ENCODE measurements around the gene HEPH. TPM values are rescaled to one million over a fixed set of nuclear protein-coding genes. Genes with fewer than 3 reads are reported as not detected.

Gene HEPH
- total RNA-seq, 4 donors from 2014 or later: 0.29 to 1.2 (median 0.80) TPM; not detected in 1

- in situ Hi-C loops (cut with MboI; ENCODE audit: low sequenced_read_pairs in 4 of 4) (loop anchor here in 1 of 4 donors (25.0 kb wide), 1 partner anchor 105 kb away; no protein-coding TSS in a partner anchor), intact Hi-C loops (cut with DNase I; ENCODE audit: low total_unique reads) (no loop called here)
- no peak overlapping the region for H3K4me3 ChIP-seq
- no peaks in the 10 kb centered on the region for H3K27me3 ChIP-seq
- H3K27ac ChIP-seq: no peak overlapping the region
- H3K36me3 ChIP-seq: no peaks in the 10 kb centered on the region
- H3K4me1 ChIP-seq: no peaks in the 10 kb centered on the region
- H3K9me3 ChIP-seq: no peaks in the 10 kb centered on the region
- DNase-seq: no peak
- TF ChIP-seq, protein P1, sequence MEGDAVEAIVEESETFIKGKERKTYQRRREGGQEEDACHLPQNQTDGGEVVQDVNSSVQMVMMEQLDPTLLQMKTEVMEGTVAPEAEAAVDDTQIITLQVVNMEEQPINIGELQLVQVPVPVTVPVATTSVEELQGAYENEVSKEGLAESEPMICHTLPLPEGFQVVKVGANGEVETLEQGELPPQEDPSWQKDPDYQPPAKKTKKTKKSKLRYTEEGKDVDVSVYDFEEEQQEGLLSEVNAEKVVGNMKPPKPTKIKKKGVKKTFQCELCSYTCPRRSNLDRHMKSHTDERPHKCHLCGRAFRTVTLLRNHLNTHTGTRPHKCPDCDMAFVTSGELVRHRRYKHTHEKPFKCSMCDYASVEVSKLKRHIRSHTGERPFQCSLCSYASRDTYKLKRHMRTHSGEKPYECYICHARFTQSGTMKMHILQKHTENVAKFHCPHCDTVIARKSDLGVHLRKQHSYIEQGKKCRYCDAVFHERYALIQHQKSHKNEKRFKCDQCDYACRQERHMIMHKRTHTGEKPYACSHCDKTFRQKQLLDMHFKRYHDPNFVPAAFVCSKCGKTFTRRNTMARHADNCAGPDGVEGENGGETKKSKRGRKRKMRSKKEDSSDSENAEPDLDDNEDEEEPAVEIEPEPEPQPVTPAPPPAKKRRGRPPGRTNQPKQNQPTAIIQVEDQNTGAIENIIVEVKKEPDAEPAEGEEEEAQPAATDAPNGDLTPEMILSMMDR (IDR thresholded peaks at IDR 0.05 in 4 of 5, conservative IDR thresholded peaks at IDR 0.05 in 1 of 5): no peak
- ATAC-seq: no peak
Measured at GRCh38 chrX:66167431-66167830, 3.4 kb downstream of the HEPH start.

DNA sequence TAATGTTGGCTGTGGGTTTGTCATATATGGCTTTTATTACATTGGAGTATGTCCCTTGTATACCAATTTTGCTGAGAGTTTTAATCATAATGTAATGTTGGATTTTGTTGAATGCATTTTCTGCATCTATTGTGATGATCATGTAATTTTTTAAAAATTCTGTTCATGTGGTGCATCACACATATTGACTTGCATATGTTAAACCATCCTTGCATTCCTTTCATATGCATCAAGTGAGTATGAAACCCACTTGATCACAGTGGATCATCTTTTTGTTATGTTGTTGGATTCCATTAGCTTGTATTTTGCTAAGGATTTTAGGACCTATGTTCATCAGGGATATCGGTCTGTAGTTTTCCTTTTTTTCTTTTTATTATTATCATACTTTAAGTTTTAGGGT lies 12.1 kb downstream of the HEPH start:
- no peak overlapping the region for H3K27ac ChIP-seq
- H3K27me3 ChIP-seq: no peaks in the 10 kb centered on the region
- no peaks in the 10 kb centered on the region for H3K36me3 ChIP-seq
- H3K4me1 ChIP-seq: no peaks in the 10 kb centered on the region
- no peak for TF ChIP-seq POLR2A (IDR thresholded peaks at IDR 0.05)
- TF ChIP-seq, protein P1 (IDR thresholded peaks at IDR 0.05 in 4 of 5, conservative IDR thresholded peaks at IDR 0.05 in 1 of 5): no peak
- no peak overlapping the region for H3K4me3 ChIP-seq
- DNase-seq (no peak), ATAC-seq (no peak)
- in situ Hi-C loops (cut with MboI; ENCODE audit: low sequenced_read_pairs in 4 of 4): no loop called here
- H3K9me3 ChIP-seq: no peaks in the 10 kb centered on the region
- intact Hi-C loops (cut with DNase I; ENCODE audit: low total_unique reads): no loop called here

GRCh38 chrX:66191563-66191962 lies 27.5 kb downstream of the HEPH start:
- no peaks in the 10 kb centered on the region for H3K9me3 ChIP-seq
- TF ChIP-seq, protein P1 (IDR thresholded peaks at IDR 0.05 in 4 of 5, conservative IDR thresholded peaks at IDR 0.05 in 1 of 5): no peak
- no peak for TF ChIP-seq POLR2A (IDR thresholded peaks at IDR 0.05)
- peaks cover 0 to 4% (median 0%) of the 10 kb centered on the region in 3 donors for H3K27me3 ChIP-seq
- no peak overlapping the region for H3K27ac ChIP-seq
- DNase-seq: no peak
- in situ Hi-C loops (cut with MboI; ENCODE audit: low sequenced_read_pairs in 4 of 4) (no loop called here), intact Hi-C loops (cut with DNase I; ENCODE audit: low total_unique reads) (no loop called here)
- no peak for ATAC-seq
- no peak overlapping the region for H3K4me3 ChIP-seq
- no peaks in the 10 kb centered on the region for H3K4me1 ChIP-seq
- no peaks in the 10 kb centered on the region for H3K36me3 ChIP-seq

GRCh38 chrX:66193821-66194220 lies 29.8 kb downstream of the HEPH start:
- ATAC-seq (no peak), DNase-seq (no peak)
- no peaks in the 10 kb centered on the region for H3K9me3 ChIP-seq
- peaks cover 0 to 4% (median 0%) of the 10 kb centered on the region in 3 donors for H3K27me3 ChIP-seq
- H3K36me3 ChIP-seq: no peaks in the 10 kb centered on the region
- H3K4me1 ChIP-seq: no peaks in the 10 kb centered on the region
- intact Hi-C loops (cut with DNase I; ENCODE audit: low total_unique reads) (no loop called here), in situ Hi-C loops (cut with MboI; ENCODE audit: low sequenced_read_pairs in 4 of 4) (no loop called here)
- TF ChIP-seq, protein P1 (IDR thresholded peaks at IDR 0.05 in 4 of 5, conservative IDR thresholded peaks at IDR 0.05 in 1 of 5): no peak
- no peak for TF ChIP-seq POLR2A (IDR thresholded peaks at IDR 0.05)
- no peak overlapping the region for H3K4me3 ChIP-seq
- no peak overlapping the region for H3K27ac ChIP-seq

DNA sequence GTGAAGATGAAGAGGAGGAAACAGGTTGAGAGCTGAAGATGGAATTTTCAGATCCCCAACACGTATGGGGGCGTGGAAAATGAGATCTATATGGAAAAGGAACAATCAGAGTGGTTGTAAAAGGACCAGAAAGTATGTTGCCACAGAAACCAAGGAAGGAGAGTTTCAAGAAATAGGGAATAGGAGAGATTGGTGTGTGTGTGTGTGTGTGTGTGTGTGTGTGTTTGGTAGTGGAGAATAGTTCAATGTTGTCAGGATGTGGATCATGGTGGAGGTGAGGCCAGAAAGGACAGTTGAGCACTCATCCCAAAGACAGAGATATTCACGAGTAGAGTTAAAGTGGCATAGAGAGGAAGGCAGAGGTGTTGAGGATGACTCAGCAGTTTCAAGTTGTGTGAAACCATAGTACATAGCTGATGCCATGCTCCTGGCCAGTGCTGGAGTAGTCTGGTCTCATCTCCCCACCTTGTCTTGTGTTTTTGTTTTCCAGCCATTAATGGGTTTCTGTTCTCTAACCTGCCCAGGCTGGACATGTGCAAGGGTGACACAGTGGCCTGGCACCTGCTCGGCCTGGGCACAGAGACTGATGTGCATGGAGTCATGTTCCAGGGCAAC lies 36.1 kb downstream of the HEPH start:
- TF ChIP-seq, protein P1 (IDR thresholded peaks at IDR 0.05 in 4 of 5, conservative IDR thresholded peaks at IDR 0.05 in 1 of 5): no peak
- TF ChIP-seq POLR2A (IDR thresholded peaks at IDR 0.05): no peak
- Histone ChIP-seq H3K27ac (no peak overlapping the region), H3K4me3 (no peak overlapping the region), H3K9me3 (no peaks in the 10 kb centered on the region), H3K4me1 (no peaks in the 10 kb centered on the region), H3K27me3 (no peaks in the 10 kb centered on the region), H3K36me3 (no peaks in the 10 kb centered on the region)
- no peak for DNase-seq
- intact Hi-C loops (cut with DNase I; ENCODE audit: low total_unique reads) (loop anchor here (5.0 kb wide), 1 partner anchor 527 kb away; no protein-coding TSS in a partner anchor), in situ Hi-C loops (cut with MboI; ENCODE audit: low sequenced_read_pairs in 4 of 4) (no loop called here)
- no peak for ATAC-seq
